HUES64 (cell line): Measurements from ENCODE around the gene RMC1. TPM values are rescaled to one million over a fixed set of nuclear protein-coding genes. Genes with fewer than 3 reads are reported as not detected.

Experiments
- H3K27ac ChIP-seq: 2 replicates; pipeline ENCODE4 v1.7.0; 2013; ENCODE audit warnings: low read depth, low read length, inconsistent platforms
- H3K27me3 ChIP-seq: 2 replicates; pipeline ENCODE4 v1.6.1; 2013; ENCODE audit warnings: mild to moderate bottlenecking, low read length; ENCODE audit not compliant: insufficient read depth
- H3K36me3 ChIP-seq: 2 replicates; pipeline ENCODE4 v1.6.1; 2013; ENCODE audit warnings: mild to moderate bottlenecking, low read length; ENCODE audit not compliant: insufficient read depth
- H3K4me1 ChIP-seq: 2 replicates; pipeline ENCODE4 v1.6.1; 2013; ENCODE audit warnings: mild to moderate bottlenecking, low read length, moderate library complexity; ENCODE audit not compliant: insufficient read depth
- H3K4me3 ChIP-seq: 2 replicates; pipeline ENCODE4 v1.5.1; 2013; ENCODE audit warnings: mild to moderate bottlenecking, low read length, moderate library complexity
- H3K9ac ChIP-seq: 2 replicates; pipeline ENCODE4 v1.6.1; 2013; ENCODE audit warnings: mild to moderate bottlenecking, low read depth, low read length
- H3K9me3 ChIP-seq: 2 replicates; pipeline ENCODE4 v1.6.1; 2013; ENCODE audit warnings: low read depth, low read length; ENCODE audit not compliant: insufficient read depth
- WGBS: fragments of 150-250, 120-280 bp; methylation state at CpG from one replicate; pipeline ENCODE4 v1.1.7; 2013; ENCODE audit warnings: missing lambda C conversion rate; 5-methylcytosine and 5-hydroxymethylcytosine counted together
- polyA plus RNA-seq, 2 experiments: library from polyadenylated mRNA; stranded (reverse); fragments of 50-300 nt; gene quantifications; one replicate each; pipeline ENCODE4 v1.2.3, GENCODE V29; 2013

Gene RMC1
- 14.4 TPM for polyA plus RNA-seq (2013, experiment 1 of 2)
- polyA plus RNA-seq (2013, experiment 2 of 2), result 13.2 TPM

GRCh38 chr18:23503038-23503962 is at the start of gene RMC1:
TSS of gene RMC1 (plus strand) at chr18:23503511. CDS start at chr18:23503619, 108 bp downstream.
- H3K27me3 ChIP-seq, result peaks cover 18% of the 10 kb centered on the region
- under 1% methylated on average over 110 of the region's 110 CpGs for WGBS

GRCh38 chr18:23453680-23454058 is 49.6 kb upstream of the RMC1 start:
- WGBS, result 7% methylated on average over 11 of the region's 11 CpGs
- Histone ChIP-seq H3K9me3 (no peaks in the 10 kb centered on the region), H3K27me3 (no peaks in the 10 kb centered on the region), H3K4me1 (peaks cover 13% of the 10 kb centered on the region), H3K9ac (peak overlapping the region; percentile 62), H3K4me3 (peak overlapping the region; percentile 100), H3K27ac (no peak overlapping the region), H3K36me3 (no peaks in the 10 kb centered on the region; the same call in 1 of the 2 replicates)

More at GRCh38 chr18:23503038-23503962, at the start of gene RMC1:
- Histone ChIP-seq H3K9ac (peak within 1 kb of the TSS; percentile 89), H3K27ac (peak within 1 kb of the TSS; percentile 77), H3K4me3 (peak within 1 kb of the TSS; percentile 76), H3K36me3 (peaks cover 19% of the 10 kb centered on the region), H3K9me3 (no peaks in the 10 kb centered on the region), H3K4me1 (peaks cover 6% of the 10 kb centered on the region; the same call in 1 of the 2 replicates)

- Histone ChIP-seq H3K36me3 (no peaks in the 10 kb centered on the region; the same call in 1 of the 2 replicates), H3K9ac (no peak overlapping the region), H3K9me3 (no peaks in the 10 kb centered on the region), H3K27me3 (no peaks in the 10 kb centered on the region), H3K4me3 (no peak overlapping the region), H3K4me1 (peaks cover 13% of the 10 kb centered on the region), H3K27ac (no peak overlapping the region)
- WGBS, result 100% methylated on average over 1 of the region's 2 CpGs
Observed at GRCh38 chr18:23456835-23457234, 46.5 kb upstream of the RMC1 start.

GRCh38 chr18:23458830-23459529 is 44.3 kb upstream of the RMC1 start:
- Histone ChIP-seq H3K27me3 (no peaks in the 10 kb centered on the region), H3K9me3 (no peaks in the 10 kb centered on the region), H3K36me3 (peaks cover 19% of the 10 kb centered on the region), H3K27ac (no peak overlapping the region), H3K9ac (no peak overlapping the region), H3K4me1 (0 out of 2 replicates have a peak, but pooled peaks cover 4% of the 10 kb centered on the region), H3K4me3 (no peak overlapping the region)
- 96% methylated on average over 3 of the region's 3 CpGs for WGBS

GRCh38 chr18:23459530-23459921 is 43.8 kb upstream of the RMC1 start:
- Histone ChIP-seq H3K27ac (no peak overlapping the region), H3K9me3 (no peaks in the 10 kb centered on the region), H3K27me3 (no peaks in the 10 kb centered on the region), H3K4me1 (0 out of 2 replicates have a peak, but pooled peaks cover under 1% of the 10 kb centered on the region), H3K36me3 (peaks cover 25% of the 10 kb centered on the region), H3K9ac (no peak overlapping the region), H3K4me3 (no peak overlapping the region)
- WGBS, result 96% methylated on average over 7 of the region's 7 CpGs

GRCh38 chr18:23460285-23461273 is 42.7 kb upstream of the RMC1 start:
- Histone ChIP-seq H3K9me3 (no peaks in the 10 kb centered on the region), H3K9ac (no peak overlapping the region), H3K4me3 (no peak overlapping the region), H3K27ac (no peak overlapping the region), H3K36me3 (peaks cover 34% of the 10 kb centered on the region), H3K4me1 (no peaks in the 10 kb centered on the region), H3K27me3 (no peaks in the 10 kb centered on the region)
- WGBS, result 89% methylated on average over 2 of the region's 2 CpGs

GRCh38 chr18:23462876-23463275 is 40.4 kb upstream of the RMC1 start:
- no peak overlapping the region for H3K4me3 ChIP-seq
- no peaks in the 10 kb centered on the region for H3K27me3 ChIP-seq
- no peaks in the 10 kb centered on the region for H3K9me3 ChIP-seq
- H3K9ac ChIP-seq, result no peak overlapping the region
- H3K27ac ChIP-seq, result no peak overlapping the region
- no peaks in the 10 kb centered on the region for H3K4me1 ChIP-seq
- peaks cover 55% of the 10 kb centered on the region for H3K36me3 ChIP-seq
- WGBS, result no CpG with 5 or more reads among the region's 2 CpGs

- Histone ChIP-seq H3K27me3 (no peaks in the 10 kb centered on the region), H3K4me3 (no peak overlapping the region), H3K9me3 (no peaks in the 10 kb centered on the region), H3K9ac (no peak overlapping the region), H3K36me3 (peaks cover 88% of the 10 kb centered on the region), H3K27ac (no peak overlapping the region), H3K4me1 (no peaks in the 10 kb centered on the region)
- WGBS, result 94% methylated on average over 3 of the region's 3 CpGs
Observed at GRCh38 chr18:23468753-23469459, 34.4 kb upstream of the RMC1 start.

GRCh38 chr18:23470620-23471387 is 32.5 kb upstream of the RMC1 start:
- H3K9ac ChIP-seq, result no peak overlapping the region
- H3K9me3 ChIP-seq, result no peaks in the 10 kb centered on the region
- H3K36me3 ChIP-seq, result peaks cover 88% of the 10 kb centered on the region
- H3K27me3 ChIP-seq, result no peaks in the 10 kb centered on the region
- H3K4me3 ChIP-seq, result no peak overlapping the region
- H3K27ac ChIP-seq, result no peak overlapping the region
- WGBS, result 90% methylated on average over 2 of the region's 2 CpGs
- H3K4me1 ChIP-seq, result no peaks in the 10 kb centered on the region
